GM23248 (cell line): ENCODE results near the gene LPGAT1.

Source experiments
- EZH2 ChIP-seq: fragments of 200-600 bp; sonication (generic); IDR thresholded peaks from 2 replicates; pipeline ENCODE4 v1.6.1; 2018; ENCODE audit warnings: antibody characterized with exemption, mild to moderate bottlenecking; ENCODE audit not compliant: insufficient read depth, poor library complexity, severe bottlenecking
- EZH2phosphoT487 ChIP-seq: fragments of 200-600 bp; sonication (generic); IDR thresholded peaks from 2 replicates; pipeline ENCODE4 v1.6.1; 2018; ENCODE audit warnings: antibody characterized with exemption, moderate library complexity, mild to moderate bottlenecking, low read depth; ENCODE audit not compliant: insufficient read depth

DNA sequence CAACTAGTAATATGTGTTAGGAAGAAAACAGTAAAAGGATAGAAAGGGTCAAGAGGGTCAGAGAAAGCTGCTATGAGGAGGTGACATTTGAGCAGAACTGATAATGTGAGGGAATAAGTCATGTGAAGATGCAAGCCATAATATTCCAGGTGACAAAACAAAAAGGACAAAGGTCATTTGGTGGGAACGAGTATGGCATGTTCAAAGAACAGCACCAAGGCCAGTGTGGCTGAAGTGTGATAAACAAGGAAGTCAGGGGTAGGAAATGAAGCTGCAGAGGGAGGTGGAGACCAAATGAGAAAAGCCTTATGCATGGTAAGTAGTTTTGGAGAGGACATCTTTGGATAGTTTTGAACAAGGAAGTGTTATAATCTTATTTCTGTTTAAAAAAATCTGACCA lies 46.7 kb downstream of the LPGAT1 start:
- no peak for TF ChIP-seq EZH2
- TF ChIP-seq EZH2phosphoT487 = no peak
